ENCODE data around the gene COL5A1.
"Not testable (repeated sequence)": the region's sequence is repeated elsewhere in the genome, so short reads cannot be mapped to it uniquely, and the experiment has no call there.

GRCh38 chr9:134668977-134669376 lies 27.4 kb downstream of the COL5A1 start:
- not testable (repeated sequence) for TF ChIP-seq CTCF (optimal IDR thresholded peaks at IDR 0.05 in 1 of 3, IDR thresholded peaks at IDR 0.05 in 1 of 3, conservative IDR thresholded peaks at IDR 0.05 in 1 of 3; ENCODE audit: extremely low read depth in 1 of 3, insufficient read depth in 2 of 3, low read length in 3 of 3); EZH2 (IDR thresholded peaks at IDR 0.05; ENCODE audit: low read length)
